GM19023 (cell line): ENCODE measurements around the gene FBXW12.

Source experiments
- ATAC-seq: cut with Tn5 transposase; IDR thresholded peaks from one replicate; pipeline ENCODE4 v1.9.1; 2021; ENCODE audit warnings: mild to moderate bottlenecking, moderate library complexity; ENCODE audit not compliant: unreplicated experiment

Gene FBXW12

DNA sequence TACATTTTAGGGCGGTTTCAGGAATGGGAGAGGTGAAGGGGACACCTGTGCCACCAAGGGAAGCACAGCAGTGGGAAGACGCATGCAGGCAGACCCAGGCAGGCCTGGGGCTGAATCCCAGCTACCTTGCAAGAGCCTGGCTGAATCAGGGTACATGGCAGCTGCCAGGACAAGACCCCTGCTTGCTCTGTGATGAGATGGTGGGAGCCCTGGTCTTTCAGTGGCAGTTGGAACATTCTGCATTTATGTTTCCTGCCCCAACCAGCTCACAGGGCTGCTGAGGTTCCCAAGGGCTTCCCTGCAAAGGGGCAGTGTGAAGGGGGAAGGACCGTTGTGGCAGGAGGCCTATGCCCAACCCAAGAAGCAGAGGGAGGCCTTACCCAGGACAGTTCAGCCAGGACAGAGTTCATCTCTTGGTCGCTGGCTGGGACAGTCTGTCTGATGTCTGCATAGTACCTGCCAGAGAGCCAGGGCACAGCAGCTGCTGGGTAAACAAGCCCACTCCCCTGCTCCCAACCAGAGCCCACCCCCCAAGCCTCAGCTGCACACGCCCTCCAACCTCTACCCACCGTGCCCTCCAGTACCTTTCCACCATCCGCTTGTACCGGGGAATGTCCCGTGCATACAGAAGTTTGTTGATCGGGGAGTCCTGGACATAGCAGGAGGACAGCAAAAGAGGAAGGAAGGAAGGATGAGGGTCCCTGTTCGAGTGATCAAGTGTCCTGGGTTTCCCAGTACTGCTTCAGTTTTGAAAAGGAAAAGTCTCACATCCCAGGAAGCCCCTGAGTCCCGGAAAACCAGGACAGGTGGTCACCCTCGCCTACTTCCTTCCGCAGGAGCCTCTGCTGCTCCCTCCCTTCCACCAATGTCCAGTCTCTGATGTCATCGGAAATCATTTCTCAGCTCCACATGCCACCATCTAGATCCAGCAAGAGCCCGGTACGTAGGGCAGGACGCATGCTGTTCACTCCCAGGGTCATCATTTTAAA is 34.7 kb downstream of the FBXW12 start:
- ATAC-seq, result no peak

DNA sequence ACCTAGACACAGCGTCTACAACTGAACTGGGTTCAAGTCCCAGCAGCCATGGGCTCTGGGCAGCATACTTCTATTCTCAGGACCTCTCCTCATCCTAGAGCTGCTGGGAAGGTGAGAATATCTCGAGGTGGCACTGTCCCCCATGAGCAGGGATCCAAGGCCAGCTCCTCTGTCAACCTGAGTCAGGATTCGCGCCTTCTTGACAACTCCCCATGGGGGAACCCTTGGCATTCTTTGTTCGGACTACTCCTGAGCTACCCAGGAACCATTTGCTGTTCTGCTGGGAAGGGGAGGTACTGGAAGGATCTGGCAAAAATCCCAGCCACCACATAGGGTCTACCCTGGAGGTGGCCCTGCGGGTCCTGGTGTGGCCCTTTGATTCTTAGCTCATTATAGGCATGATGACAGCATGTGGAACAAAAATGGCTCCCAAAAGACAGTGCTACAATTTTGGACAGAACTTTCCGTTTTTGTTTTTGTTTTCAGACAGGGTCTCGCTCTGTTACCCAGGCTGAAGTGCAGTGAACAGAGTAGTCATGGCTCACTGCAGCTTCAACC is 35.6 kb downstream of the FBXW12 start:
- ATAC-seq, result no peak

DNA sequence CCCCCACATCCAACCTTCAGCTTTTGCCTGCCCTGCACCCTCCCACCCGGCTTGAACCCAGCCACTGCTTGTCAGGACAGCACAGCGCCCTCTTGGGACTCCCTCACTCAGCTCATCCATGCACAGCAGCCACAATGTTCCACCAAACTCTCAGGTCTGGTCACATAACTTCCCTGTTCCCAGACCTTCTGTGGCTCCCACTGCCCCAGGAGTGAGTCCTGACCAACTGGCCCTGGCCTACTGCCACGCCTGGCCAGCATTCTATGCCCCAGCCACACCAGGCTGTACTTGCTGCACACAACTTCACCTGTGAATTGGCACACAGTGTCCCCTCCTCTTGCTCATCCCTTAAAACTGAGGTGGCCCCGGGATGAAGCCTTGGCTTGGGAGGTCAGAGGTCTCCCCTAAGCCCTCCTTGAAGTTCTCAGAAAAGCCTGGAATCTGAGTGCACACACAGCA is 36.8 kb downstream of the FBXW12 start:
- ATAC-seq, result no peak

DNA sequence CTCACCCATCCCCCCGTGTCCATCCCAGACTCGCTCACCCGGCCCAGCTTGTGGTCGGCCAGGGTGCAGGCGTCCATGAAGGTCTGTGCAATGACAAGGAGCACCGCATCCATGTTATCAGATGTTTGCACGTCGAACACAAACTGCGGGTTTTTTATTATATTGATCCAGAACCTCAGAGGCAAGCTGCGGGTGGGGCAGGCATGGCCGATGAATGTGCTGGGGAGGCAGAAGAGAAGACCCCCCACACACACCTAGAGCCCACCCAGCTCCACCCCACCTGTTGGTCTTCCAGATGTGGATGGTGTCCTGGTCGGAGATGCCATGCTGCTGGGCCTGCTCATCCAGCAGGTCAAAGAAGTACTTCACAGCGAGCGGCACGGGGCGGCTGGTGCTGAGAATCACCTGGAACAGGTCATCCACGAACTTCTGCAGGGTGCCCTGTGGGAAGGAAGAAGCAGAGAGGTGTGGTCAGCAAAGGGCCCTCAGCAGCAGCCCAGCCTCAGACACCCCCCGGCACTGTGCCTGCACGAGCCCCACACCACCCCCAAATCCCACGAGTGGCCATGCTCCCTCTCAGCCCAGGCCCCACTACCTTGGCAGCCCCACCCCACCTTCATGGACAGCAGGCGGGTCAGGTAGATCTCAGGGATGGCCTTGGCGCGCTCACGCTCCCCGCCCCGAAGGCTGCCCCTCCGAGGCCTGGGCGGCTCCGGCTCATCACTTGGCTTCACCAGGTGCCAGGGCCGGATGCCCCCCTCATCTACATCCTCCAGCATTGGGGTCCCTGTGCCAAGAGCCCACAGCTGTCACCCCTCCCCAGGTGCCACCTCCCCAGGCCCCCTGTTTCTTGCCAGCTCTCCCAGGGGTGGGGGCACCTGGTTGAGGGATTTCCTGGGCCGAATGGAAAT is 37.5 kb downstream of the FBXW12 start:
- no peak for ATAC-seq

DNA sequence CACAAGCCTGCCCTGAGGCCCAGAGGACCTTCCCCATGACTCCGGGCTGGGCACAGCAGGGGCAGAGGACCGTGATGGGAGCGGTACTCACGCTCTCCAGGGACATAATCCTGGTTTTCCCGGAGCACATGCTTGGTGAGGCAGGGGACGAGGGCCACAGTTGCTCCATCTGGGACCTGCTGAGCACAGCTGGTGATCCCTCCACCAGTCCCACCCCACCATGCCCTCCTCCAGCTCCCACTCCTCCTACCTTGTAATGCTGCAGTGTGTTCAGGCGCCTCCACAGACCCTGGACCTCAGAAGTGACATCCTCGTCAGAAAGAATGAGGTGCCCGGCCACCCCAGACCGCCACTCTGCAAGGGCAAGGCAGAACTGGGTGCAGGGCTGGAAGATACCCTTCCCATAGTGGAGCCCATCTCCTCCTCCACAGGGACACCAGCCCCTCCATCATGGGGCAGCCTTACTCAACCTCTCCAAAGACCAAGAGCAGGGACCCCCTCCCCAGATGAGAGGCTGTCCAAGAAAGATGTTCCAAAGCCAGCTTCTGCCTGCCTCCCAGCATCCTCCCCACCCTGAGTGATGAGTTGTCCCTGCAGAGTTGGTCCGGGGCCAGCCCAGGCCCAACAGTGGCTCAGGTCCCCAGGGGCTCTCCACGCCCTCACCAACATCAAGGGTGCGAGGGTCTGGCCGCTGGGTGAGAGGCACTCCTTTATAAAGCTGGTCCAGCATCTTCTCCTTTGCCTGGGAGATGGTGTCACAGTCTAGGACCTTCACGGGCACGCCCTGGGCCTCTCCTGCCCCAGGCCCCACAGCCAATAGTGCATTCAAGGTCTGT is 38.4 kb downstream of the FBXW12 start:
- no peak for ATAC-seq

DNA sequence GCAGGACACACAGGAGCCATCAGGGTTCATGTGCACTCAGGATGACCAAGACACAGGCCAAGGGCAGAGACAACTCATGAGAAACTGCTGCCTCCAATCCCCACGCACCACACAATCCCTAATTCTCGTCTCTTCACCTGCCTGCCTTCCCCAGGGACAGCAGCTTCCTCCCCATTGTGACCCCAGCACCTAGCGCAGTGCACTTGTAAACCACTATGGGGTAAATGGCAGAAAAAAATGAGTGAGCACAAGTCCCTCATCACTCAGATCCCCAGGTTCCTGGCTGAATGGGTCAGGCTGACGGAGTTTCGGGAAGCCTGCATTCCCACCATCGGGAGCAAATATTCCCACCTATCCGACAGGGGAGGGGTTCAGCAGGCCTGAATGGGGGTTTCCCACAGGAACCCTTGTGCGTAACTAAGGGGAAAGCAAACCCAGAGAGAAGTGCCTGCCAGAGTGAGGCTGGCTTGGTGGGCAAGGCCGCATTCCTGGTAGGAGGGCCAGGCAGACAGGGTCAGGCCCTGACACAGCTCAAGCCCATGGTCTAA is 39.1 kb downstream of the FBXW12 start:
- no peak for ATAC-seq

DNA sequence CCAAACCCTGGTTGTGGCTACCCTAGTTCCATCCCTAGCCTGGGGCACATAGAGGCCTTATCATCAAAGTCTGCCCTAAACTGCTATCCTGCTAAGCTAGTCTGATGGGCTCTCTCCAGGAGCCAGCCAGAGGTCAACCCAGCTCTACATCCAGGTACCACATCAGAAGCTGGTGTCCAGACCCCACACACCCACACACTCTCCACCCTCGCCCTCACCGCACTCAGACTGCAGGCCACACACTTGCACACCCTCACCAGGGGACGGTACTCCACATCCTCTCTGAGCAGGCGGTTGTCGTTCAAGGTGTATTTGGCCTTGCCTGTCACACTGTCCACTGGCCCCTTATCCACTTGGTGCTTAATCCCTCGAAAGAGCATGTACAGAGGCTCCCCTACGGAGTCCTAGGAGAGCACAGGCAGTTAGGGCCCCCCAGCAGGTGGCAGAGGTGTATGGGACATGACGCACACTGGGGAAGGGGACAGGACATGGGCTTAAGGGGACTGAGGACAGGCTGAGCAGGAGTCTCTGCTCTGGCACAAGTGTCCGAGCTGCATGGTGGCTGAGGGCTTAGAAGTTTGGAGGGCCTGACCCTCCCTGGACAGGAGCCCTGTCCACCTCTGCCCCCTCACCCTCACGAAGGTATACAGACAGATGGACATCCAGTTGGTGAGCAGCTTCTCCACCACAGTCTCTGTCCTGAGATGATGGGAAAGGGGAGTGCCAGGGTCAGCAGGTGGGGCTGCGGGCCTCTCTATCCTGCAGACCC is 39.8 kb downstream of the FBXW12 start:
- no peak for ATAC-seq

DNA sequence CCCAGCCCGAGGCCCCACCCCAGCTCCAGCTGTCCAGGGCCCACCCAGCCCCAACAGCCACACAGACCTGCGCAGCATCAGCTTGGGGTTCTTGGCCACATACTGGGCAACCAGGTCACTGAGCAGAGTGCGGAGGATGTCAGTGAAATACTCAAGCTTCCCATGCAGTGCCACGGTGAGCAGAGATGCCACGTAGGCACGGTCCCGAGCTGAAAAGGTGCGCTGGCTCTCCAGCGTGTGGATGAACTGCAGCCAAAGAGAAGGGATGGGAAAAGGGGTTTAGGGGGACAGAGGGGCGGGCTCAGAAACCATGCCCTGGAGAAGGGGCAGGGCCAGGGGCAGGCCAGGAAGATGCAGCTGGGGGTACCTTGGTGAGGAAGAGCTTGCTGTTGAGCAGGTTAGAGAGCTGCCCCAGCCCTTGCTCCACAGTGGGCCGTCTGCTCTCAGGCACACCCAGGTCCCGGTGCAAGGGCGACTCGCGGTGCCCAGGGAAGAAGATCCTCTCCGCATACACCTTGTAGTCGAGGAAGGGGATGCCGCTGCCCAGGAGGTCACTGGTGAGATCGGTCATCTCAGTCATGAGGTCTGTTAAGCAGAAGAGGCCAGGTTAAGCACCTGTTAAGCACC is 40.5 kb downstream of the FBXW12 start:
- ATAC-seq, result no peak

DNA sequence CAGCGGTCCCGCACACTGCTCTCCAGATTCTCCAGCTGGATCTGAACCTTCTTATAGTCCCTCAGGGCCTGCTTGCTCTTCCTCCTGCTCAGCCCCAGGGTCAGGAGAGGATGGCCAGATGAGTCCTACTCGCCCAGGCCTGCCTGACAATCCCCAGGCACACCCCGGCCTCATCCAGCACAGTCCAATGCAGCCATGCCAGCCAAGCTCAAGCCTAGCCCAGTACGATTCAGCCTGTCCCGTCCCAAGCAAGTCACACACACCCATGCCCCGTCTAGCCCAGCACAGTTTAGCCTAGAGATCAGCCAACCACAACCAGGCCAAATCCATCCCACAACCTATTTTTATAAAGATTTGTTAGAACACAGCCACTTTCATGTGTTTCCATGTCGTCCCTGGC is 41.1 kb downstream of the FBXW12 start:
- no peak for ATAC-seq

DNA sequence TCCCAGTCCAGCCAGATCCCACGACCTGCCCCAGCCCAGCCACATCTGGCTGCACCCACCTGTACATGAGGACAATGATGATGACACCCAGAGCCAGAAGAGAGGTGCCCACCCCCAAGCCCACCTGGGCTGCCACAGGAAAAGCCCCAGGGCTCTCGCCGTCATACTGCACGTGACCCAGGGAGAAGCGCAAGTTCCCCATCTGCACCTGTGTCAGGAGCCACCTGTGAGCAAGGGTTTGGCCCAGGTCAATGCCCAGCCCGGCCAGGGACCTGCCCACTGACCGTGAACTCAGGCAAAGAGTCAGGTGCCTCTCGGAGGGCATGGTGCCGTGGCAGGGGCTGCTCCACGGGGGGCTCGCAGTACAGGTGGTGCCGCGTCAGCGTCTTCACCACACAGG is 41.6 kb downstream of the FBXW12 start:
- ATAC-seq, result no peak

DNA sequence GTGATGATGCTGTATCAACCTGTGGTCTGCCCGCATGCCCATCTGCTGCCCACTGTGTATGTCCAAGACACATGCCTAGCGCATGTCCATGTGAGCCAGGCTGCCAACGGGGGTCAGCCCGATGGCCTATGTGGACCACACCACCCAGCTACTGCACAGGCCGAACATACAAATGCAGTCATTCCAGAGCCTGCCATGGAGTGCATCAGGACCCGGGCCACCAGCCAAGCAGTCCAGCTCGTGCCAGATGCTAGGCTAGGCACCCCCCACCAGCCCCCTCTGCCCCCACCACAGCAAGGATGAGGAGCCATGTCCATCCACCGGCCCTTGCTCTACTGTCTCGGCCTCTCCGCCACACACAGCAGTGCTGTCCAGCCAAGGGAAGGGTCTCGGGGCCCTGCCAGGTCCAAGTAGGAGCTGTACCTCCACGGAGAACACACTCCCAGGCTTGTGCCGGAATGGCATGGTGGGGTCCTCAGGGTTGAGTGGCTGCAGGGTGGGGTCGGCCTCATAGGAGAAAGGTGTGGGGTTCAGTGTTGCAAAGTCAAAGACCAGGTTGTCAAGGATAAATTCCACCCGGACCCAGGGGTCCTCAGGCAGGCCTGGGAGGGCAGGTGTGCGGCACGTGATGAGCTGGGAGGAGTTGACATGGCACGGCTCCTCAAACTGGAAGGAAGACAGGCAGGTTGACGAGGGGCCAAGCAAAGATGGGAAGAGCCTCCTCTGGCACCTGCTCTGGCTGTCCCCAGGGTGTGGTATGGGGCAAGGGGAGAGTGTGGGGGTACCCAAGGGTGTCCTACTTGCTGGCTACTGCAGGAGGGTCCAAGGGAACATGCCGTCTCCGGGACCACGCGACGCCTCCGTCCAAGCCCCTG is 42.6 kb downstream of the FBXW12 start:
- no peak for ATAC-seq

DNA sequence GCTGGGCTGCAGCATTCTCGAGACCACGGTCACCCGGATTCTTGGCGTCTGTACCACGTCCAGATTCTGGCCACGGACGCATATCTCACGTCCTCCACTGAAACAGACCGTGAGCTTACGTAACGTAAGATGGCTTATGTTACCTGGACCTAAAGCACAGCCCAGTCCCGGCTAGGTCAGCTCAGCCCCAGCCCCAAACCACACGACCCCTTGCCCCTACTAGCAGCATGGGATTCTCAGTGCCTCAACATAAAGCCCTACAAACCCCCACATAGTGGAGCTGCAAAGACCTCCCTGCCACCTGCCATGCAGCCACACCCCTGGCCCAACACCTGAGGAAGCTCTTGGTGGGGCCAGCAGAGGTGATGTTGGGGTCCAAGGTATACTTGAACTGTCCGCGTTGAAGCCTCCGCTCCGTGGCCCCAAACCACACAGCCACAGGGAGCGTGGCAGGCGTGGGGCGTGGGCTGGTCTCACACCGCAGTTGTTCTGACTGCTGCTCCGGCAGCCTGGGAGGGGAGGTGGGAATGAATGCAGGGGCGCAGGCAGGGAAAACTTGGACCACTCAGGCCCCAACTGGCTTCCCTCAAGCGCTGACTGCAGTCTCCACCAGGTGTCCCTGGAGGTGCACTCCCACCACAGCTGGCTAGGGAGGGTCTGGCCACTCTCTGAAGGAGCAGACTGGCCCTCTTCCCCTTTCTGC is 43.4 kb downstream of the FBXW12 start:
- no peak for ATAC-seq

DNA sequence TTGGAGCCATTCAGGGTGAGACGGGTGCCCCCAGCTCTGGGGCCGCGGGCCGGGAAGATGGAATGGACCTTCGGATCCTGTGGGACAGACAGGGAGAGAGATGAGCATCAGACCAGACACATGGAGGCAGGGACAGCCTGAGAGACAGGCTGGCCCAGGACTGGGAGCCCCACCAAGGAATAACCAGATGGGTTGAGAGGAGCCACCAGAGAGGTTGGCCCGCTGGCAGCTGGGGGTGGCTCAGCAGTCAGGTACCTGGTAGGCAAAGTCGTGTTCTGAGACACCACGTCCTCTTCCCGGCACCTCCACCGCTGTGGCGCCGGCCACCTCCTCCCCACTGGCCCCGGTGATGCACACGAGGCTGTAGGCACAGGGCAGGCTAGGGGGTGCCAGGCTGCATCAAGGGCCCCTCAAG is 44.1 kb downstream of the FBXW12 start:
- no peak for ATAC-seq

DNA sequence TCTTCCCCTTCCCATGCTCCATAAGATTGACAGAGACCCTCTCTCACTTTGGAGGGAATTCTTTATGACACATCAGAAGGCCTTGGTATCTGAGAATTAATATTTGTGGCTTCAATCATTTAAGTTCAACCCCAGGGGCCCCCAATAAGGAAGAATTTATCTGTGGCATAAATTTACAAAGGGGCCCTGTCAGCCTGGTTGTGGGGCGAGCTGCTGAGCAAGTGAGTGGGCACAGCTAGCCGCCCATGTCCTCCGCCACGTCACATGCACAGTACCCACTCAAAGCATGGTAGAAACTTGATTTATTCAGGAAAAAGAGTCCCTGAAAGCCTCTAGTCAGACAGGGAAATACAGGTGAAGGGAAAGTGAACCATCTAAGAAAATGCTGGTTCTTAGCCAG is 44.5 kb downstream of the FBXW12 start:
- ATAC-seq, result no peak

DNA sequence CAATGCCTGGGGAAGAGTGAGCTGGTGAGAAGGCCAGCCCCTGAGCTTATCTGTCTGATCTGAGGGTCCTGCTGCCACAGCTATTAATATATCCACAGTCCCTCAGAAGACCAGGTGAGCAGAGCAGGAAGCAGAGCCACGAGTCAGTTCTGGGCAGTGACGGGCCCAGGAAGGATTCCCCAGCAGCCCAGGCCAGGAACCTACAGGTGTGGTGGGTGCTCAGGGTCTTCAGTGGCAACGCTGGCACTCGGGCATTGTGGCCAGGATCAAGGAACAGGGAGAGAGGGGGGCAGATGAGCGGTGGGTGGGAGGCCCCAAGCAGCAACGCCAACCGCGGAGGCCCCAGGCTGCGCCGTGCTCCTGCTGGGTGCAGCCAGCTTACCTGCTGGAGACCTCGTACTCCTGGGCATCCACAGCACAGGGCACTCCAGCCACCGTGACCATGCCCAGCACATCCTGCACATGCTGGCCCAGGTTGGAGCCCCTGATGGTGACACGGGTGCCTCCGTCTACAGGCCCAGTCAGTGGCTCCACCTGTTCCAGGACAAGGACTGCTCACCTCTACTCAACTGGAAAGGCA is 45.6 kb downstream of the FBXW12 start:
- no peak for ATAC-seq

DNA sequence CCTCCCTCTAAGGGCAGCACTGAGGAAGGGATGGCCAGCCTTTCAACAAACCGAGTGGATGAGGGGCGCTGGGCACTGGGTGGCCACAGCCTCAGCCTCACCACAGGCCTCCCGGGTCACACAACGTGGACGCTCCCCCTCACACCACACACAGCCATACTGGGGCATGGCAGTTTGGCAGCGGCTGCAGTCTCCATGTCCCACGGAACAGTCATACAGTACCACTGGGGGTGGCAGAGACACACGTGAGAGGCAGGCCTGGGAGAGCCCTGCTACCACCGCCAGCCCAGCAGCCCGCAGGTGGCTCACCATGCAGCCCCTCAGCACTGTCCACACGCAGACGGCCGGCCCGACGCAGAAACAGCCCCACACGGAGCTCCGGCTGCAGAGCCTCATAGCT is 46.1 kb downstream of the FBXW12 start:
- no peak for ATAC-seq

DNA sequence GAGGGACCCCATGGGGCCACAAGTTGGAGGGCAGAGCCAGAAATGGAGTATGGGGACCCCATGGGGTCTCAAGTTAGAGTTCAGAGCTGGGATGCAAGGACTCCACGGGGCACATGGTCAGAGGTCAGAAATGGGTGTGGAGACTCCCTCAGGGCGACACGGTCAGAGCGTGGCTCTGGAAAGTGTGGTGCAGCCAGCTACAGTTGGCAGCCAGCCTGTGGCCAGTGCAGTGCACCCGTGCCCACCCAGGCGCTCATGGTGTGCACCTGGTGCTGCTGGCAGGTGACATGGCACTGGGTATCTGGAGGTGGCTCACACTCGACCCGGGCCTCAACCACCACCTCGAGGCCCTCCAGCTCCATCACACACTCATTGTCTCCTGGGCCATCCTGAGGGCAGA is 46.6 kb downstream of the FBXW12 start:
- no peak for ATAC-seq
